NCI-H2107 (cell line): ENCODE data around the gene PRPF6.

Experiments used
- DNase-seq: peaks from one replicate; lab custom pipeline; 2025; lab: John Stamatoyannopoulos, UW

The PRPF6 gene

GRCh38 chr20:64064145-64064698 is 83.3 kb downstream of the PRPF6 start:
- DNase-seq, result no peak

GRCh38 chr20:64065062-64065973 is 84.4 kb downstream of the PRPF6 start:
- no peak for DNase-seq

DNA sequence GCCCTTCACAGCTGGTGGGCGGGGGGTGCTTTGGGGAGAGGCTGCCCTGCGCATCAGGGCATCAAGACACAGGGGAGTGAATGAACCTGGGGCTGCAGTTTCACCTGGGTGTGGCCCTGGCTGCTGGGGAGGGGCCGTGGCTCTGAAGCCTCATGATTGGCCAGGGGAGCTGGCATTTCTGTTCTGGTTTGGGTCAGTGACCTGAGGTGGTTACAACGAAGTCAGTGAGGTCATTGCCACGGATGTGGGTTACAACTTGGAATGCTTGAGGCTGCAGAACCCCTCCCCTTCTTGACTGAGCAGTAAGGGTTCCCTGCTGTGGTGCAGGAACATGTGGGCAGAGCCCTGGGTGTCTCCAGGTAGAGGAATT is 85.0 kb downstream of the PRPF6 start:
- DNase-seq, result no peak

DNA sequence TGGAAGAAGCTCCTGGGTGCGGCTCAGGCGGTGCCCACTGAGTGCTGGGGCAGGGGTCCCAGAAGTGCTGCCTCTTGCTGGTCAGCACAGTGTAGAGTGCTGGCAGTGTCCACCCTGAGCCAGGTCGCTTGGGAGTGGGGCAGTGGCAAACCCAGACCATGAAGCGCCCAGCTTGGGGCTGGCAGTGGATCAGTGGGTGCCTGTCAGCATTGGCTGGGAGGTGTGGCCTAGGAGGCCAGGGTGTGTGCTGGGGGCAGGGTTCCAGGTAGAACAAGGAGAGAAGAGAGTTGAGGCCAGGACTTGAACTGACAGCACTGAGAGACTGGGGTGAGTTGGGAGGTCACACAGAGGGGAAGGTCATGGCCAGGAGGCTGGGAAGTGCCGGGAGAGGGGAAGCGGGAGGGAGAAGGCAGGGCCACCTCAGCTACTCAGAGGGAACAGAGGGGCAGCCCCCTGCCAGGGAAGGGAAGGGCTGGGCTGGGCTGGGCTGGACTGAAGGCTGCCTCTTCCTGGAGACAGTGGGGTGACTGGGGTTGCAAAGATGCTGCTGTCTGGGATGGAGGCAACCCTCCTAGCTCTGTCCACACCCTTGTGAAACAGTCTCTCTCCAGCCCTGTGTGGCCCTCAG is 86.2 kb downstream of the PRPF6 start:
- no peak for DNase-seq

DNA sequence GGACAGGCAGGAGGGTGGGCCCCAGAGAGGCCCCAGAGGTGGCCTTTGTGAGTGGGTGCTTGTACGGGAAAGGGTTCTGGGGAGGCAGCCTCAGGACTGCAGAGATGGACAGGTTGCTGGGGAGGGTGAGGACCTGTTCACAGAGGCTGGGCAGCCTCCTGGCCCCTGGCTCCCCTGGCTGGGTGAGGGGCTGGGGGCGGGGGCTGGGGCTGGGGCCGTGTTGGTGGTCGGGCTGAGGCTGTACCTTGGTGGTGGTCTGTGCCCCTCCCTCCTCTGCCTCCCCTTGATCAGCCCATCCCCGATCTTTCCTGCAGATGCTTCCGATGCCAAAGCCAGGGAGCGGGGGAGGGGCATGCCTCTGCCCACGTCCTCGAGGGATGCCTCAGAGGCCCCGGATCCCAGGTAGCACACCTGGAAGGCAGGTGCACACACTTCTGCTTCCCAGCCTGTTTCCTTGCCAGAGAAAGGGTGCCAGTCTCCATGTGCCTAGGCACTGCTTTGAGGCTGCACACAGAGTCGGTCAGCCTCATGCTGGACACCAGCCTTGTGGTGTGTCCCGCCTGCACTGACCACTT is 86.9 kb downstream of the PRPF6 start:
- DNase-seq, result no peak

GRCh38 chr20:64068386-64069208 is 87.7 kb downstream of the PRPF6 start:
- no peak for DNase-seq

DNA sequence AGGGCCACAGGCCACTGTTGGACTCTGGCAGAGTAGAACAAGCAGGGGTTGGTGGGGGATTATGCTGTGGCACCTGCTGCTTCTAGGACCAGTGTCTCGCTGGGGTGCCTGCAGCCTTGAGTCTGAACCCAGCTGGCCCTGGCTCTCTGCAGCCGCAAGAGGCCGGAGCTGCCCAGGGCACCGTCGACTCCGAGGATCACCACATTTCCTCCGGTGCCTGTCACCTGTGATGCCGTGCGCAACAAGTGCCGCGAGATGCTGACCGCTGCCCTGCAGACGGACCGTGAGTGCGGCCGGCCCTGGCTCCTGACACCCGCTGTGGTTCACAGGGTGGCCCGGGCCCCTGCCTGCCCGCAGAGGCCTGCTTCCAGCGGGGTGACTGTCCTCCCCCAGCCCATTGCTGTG is 88.3 kb downstream of the PRPF6 start:
- no peak for DNase-seq

DNA sequence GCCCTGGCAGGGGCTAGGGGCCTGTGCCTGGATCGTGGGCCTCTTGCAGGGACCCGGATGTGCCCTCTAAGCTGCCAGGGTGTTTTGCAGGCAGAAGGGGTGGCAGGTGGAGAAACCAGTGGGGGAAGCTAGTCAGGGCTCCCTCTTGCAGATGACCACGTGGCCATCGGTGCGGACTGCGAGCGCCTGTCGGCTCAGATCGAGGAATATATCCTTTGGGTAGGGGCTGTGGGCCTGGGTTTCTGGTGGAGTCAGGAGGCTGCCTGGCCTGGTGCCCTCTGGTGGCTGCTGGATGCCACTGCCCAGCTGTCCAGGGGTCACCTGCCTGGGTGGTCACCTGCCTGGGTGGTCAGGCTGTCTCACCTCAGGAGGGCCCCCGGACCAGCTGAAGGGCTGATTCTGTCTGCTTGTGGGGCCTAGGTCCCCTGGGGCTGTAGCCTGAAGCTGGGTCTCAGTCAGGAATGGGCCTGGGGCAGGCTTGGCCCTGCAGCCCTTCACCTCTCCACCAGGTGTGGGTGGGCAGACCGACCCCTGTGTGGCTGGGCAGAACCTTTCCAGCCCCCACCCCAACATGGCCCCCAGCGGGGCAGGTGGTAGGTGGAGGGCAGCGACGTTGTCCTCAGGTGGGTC is 88.8 kb downstream of the PRPF6 start:
- no peak for DNase-seq

DNA sequence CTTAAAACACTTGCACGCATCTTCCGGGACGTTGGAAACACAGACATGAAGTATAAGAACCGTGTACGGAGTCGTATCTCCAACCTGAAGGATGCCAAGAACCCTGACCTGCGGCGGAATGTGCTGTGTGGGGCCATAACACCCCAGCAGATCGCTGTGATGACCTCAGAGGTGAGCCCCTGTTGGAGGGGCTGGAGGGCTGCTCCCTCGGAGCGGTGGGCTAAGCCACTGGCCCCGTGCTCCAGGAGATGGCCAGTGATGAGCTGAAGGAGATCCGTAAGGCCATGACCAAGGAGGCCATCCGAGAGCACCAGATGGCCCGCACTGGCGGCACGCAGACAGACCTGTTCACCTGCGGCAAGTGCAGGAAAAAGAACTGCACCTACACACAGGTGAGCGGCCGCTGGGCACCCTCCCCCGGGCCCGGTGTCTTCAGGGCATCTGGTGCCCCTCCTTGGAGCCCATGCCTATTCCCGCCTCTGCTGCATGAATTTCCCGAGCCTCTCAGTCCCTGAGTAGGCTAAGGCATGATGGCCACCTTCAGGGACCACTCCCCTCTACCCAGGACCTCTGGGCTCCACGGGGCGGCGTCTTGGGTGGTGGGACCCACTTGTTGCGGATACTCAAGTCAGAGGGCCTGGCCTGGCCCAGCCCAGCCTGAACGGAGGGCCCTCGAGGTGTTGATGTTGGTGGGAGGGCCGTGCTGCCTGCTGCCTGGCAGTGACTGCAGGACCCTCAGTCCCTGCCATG is 89.5 kb downstream of the PRPF6 start:
- DNase-seq, result no peak

GRCh38 chr20:64071341-64072332 is 90.7 kb downstream of the PRPF6 start:
- no peak for DNase-seq

DNA sequence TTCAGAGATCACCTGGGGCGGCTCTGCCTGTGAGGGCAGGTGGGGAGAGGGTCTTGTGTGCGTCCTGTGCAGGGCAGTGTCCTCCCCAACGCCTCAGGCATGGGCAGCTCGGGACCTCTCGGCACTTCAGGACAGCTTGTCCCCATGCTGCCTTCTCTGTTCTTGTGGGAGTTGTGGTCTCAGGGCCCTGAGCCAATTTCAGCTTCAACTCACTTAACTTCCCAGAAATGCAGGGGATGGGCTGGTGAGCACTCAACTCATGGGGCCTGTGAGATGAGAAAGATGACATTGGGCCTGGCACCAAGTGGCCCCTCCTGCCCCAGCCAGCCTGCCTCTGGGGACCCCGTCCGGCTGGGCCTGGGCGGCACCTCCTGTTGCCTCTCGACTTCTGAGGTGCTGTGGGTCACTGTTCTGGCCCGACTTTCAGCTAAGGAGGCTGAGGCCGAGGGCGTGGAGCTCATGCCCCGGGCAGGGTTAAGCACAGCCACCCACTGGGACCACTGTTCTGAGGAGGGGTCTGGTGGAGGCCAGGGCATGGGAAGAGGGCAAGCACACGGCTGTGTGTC is 91.6 kb downstream of the PRPF6 start:
- DNase-seq, result no peak

DNA sequence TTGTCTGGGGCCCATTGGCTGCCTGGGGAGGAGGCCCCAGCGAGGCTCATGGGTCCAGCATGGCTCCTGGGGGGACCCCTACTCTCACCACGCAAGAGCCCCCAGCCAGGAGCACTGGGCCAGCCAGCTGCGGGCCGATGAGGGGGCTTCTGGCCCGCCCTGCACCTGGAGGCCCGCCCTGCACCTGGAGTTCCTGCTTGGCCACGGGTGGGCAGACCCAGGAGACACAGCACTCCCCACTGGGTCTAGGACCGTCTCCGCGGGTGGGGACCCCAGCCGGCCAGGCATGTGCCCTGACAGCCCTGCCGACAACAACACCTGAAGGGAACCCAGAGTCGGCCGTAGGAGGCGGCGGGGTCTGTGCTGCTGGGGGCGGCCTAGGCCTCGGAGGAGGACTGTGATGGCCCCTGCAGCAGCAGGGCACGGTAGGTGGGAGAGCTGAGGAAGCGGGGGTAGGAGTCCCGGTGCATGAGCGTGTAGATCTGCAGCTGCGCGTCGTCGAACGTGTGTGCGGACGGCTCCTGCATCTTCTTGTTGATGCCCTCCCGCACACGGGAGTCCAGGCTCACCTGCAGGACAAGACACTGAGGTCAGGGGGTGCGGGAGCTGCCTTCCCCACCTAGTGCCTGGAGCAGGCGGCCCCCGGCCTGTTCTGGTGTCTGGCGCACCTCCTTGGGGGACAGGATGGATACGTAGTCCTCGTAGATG is 92.7 kb downstream of the PRPF6 start:
- no peak for DNase-seq

GRCh38 chr20:64074184-64074789 is 93.4 kb downstream of the PRPF6 start:
- no peak for DNase-seq

DNA sequence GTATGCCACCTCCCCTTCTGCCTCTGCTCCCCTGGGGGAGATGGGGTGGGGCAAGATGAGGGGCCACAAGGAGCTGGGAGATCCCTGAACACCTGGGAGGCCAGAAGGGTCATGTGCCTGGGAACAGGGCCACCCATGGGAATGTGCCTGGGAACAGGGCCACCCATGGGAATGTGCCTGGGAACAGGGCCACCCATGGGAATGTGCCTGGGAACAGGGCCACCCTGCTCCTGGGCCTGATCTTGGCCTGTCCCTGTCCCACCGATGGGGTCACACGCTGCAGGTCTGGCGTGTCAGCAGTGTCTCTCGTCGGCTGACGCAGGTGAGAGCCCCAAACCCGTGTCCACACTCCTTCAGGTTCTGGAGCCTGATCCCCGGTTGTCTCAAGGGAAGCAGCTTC is 94.0 kb downstream of the PRPF6 start:
- DNase-seq, result no peak

DNA sequence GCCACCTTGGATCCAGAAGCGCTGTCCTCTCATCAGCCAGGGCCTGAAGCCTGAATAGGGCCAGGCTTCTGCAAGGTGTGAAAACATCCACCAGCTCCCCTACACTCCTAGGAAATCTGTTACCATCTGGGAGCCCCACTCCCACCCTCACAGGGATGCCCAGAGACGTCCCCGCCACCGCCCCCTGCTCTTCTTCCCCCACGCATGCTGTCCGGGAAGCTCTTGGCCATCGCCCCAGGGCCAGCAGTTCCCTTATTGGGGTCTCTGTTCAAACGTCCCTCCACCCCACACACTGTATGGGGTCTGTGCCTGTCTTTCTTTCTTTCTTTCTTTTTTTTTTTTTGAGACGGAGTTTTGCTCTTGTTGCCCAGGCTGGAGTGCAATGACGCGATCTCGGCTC is 94.6 kb downstream of the PRPF6 start:
- no peak for DNase-seq

- no peak for DNase-seq
These were observed 95.4 kb downstream of the PRPF6 start for GRCh38 chr20:64076061-64076997.

DNA sequence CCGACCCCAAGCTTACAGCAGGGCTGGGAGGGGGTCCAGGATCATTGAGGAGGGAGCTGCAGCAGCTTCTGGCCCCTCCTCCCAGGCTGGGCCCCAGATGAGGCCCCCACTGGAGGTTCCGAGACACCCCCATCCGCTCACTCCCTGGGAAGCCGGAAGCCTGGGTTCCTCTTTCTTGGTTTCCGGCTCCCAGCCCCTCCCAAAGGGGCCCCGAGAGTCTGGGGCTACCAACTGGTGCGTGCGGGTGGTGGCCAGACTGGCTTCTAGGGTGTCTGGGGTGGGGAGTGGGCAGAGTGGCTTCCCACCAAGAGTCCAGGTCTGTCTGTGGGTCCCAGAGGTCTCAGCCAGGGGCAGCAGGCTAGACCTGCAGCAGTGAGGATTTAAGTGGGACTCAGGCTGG is 96.2 kb downstream of the PRPF6 start:
- DNase-seq, result no peak
